GM12865 (cell line): ENCODE results near the gene HBP1.

Experiments used
- DNase-seq: peaks from one replicate; pipeline ENCODE4 v3.0.0; 2010; ENCODE audit warnings: low read depth
- H3K4me3 ChIP-seq: 2 replicates; pipeline ENCODE4 v1.5.1; 2011; ENCODE audit warnings: mild to moderate bottlenecking, low read depth, low read length, control low read depth
- TF ChIP-seq, protein P1 (sequence below): IDR thresholded peaks from 2 replicates; pipeline ENCODE4 v1.5.1; 2011; ENCODE audit warnings: low read length, control low read depth, low read depth, inconsistent platforms; ENCODE audit not compliant: insufficient read depth; ENCODE audit errors: missing control alignments

HBP1 gene

DNA sequence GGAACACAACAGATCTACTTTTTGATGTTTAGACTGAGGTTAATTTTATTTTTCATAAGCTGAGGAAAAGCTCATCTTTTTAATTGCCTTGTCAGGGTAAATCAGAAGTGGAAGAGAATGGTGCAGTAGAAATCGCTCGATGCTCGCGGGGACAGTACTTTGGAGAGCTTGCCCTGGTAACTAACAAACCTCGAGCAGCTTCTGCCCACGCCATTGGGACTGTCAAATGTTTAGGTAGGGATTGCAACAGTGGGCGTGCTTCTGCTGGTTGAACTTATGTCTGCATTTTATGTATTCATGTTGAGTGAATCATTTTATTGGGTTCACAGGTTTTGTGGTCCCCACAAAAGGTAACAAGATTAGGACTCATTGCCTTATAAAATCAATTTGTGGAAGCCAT lies 11.7 kb upstream of the HBP1 start:
- no peak overlapping the region for H3K4me3 ChIP-seq
- TF ChIP-seq, protein P1, sequence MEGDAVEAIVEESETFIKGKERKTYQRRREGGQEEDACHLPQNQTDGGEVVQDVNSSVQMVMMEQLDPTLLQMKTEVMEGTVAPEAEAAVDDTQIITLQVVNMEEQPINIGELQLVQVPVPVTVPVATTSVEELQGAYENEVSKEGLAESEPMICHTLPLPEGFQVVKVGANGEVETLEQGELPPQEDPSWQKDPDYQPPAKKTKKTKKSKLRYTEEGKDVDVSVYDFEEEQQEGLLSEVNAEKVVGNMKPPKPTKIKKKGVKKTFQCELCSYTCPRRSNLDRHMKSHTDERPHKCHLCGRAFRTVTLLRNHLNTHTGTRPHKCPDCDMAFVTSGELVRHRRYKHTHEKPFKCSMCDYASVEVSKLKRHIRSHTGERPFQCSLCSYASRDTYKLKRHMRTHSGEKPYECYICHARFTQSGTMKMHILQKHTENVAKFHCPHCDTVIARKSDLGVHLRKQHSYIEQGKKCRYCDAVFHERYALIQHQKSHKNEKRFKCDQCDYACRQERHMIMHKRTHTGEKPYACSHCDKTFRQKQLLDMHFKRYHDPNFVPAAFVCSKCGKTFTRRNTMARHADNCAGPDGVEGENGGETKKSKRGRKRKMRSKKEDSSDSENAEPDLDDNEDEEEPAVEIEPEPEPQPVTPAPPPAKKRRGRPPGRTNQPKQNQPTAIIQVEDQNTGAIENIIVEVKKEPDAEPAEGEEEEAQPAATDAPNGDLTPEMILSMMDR, result no peak
- DNase-seq, result no peak

DNA sequence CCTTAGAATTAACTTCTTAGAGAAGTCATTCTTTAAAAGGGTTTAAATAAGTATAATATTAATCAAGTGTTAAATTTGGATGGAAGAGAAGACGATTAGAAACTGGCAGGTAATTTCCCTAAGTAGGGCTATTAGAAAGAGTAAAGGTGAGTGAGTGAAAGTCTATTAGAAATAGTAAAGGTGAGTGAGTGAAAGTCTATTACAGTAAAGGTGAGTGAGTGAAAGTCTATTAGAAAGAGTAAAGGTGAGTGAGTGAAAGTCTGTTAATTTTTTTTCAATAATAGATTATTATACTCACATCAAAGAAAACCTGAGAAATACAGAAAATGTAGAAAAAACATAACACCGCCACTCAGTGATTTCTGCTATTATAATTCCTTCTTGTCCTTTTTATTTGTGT lies 10.8 kb upstream of the HBP1 start:
- DNase-seq, result no peak
- no peak overlapping the region for H3K4me3 ChIP-seq
- TF ChIP-seq, protein P1, result no peak

DNA sequence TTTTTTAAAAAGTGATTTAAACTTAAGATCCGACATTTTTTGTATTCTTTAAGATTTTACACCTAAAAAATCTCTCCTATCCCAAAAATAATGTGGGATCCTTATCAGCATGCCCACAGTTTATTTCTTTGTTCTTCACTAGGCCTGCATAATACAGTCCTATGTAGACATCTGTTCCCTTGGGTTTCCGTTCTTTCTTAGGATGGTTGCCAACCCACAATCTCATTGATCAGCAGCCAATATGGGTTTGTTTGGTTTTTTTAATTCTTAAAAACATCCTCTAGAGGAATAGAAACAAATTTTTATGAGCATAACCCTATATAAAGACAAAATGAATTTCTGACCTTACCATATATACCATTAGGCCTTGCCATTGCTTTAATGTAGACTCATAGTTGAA lies 8.4 kb upstream of the HBP1 start:
- TF ChIP-seq, protein P1, result no peak
- no peak for DNase-seq
- no peak overlapping the region for H3K4me3 ChIP-seq

DNA sequence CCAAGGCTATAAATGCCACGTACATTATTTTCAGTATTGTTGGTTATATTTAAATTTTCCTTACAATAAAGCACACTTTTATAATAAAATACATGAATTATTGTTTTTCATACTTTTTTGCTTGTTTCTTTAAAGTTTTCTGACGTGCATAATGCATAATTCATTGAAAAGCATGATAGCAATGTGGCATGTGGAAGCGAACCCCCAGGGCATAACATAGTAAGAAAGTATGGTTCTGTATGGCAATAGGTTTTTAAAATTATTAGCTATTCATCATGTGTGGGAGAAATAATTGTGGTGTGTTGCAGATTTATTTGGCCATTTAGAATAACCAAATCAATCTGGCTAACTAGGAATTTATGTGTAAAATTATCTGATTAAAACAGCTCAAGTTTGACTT lies 7.4 kb upstream of the HBP1 start:
- no peak for DNase-seq
- no peak overlapping the region for H3K4me3 ChIP-seq
- TF ChIP-seq, protein P1, result no peak

DNA sequence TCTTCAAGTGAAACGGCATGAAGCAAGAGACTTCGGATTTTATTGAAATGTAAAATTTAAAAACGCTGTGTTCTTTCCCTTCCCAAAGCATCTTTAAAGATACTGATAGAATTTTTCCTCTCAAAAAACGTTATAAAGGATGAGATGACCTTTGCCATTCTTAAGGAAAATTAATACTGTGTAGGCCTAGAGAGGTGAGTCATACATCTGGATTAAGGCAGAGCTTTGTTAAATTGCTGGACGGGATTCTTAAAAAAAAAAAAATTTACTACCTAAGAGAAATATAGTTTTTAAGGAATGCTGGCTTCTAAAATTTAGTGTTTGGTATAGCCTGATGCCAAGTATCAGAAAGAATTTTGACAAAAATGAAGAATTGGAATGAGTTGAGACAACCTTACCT lies 6.3 kb upstream of the HBP1 start:
- H3K4me3 ChIP-seq, result no peak overlapping the region
- no peak for DNase-seq
- TF ChIP-seq, protein P1, result no peak

DNA sequence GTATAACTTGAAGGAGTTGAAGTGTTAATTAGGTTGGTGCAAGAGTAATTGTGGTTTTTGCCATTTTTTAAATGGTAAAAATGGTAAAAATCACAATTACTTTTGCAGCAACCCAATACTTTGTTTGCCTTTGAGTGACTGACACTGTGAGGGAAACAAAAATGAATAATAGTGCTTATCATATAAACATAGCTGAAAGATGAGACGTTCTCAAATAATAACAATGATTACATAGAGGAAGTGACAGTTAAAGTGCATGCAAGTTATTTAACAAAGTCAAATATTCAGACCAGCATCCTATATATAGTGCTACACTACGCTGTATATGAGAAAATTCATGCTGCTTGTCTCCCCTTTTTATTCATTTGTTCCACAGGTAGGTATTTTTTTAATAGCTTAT lies 4.7 kb upstream of the HBP1 start:
- TF ChIP-seq, protein P1, result no peak
- H3K4me3 ChIP-seq, result no peak overlapping the region
- no peak for DNase-seq

DNA sequence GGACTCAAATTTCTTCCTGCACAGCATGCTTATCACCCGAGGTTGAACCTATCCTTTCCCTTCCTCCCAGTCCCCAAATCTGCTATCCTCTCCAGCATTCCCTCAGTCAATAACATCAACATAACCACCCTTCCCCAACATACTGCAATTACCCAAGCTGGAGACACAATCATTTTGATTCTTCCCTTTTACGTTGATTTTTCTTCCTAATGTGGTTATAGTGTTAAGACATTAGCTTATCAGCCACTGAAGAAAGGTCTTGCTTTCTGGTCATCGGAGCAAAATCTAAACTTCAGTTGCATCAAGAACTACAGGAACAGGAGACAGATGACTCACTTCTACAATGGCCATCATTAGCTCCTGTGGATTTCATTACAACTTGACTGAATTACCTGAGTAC lies 3.5 kb upstream of the HBP1 start:
- TF ChIP-seq, protein P1, result no peak
- H3K4me3 ChIP-seq, result no peak overlapping the region
- DNase-seq, result no peak
